HepG2 (cell line): ENCODE results near the gene TIMM23. TPM values are rescaled to one million over a fixed set of nuclear protein-coding genes. Genes with fewer than 3 reads are reported as not detected.

Experiments used
- CREB1 ChIP-seq, 2 experiments: fragments of 450-650 bp in 1 of 2; IDR thresholded peaks; 2 replicates each; pipeline ENCODE4 v1.6.1; 2016 to 2017; ENCODE audit warnings: control low read depth in 1 of 2, mild to moderate bottlenecking in 1 of 2, missing compliant biosample characterization in 1 of 2, missing genetic modification characterization in 1 of 2
- HNRNPL ChIP-seq: fragments of 200-400 bp; formaldehyde crosslinking; IDR thresholded peaks from 2 replicates; pipeline ENCODE4 v1.6.1; 2017; ENCODE audit warnings: mild to moderate bottlenecking, low read depth, low read length
- HNRNPLL ChIP-seq: fragments of 200-400 bp; formaldehyde crosslinking; IDR thresholded peaks from 2 replicates; pipeline ENCODE4 v1.6.1; 2017; ENCODE audit warnings: mild to moderate bottlenecking, low read depth, low read length; ENCODE audit not compliant: poor library complexity, severe bottlenecking
- HOXA9 ChIP-seq: sonication (generic); formaldehyde crosslinking; IDR thresholded peaks from 2 replicates; pipeline ENCODE4 v1.8.1; 2022; ENCODE audit warnings: missing genetic modification reagents, mild to moderate bottlenecking, moderate library complexity, borderline replicate concordance
- IKZF4 ChIP-seq: sonication (generic); formaldehyde crosslinking; IDR thresholded peaks from 2 replicates; pipeline ENCODE4 v1.5.1; 2020; ENCODE audit warnings: borderline replicate concordance, mild to moderate bottlenecking, low read depth, missing genetic modification reagents; ENCODE audit errors: not compliant biosample characterization
- MED13 ChIP-seq: sonication (generic); formaldehyde crosslinking; IDR thresholded peaks from 2 replicates; pipeline ENCODE4 v1.5.0; 2020; ENCODE audit warnings: missing genetic modification reagents
- MYNN ChIP-seq: sonication (generic); formaldehyde crosslinking; IDR thresholded peaks from 2 replicates; pipeline ENCODE4 v1.4.0; 2020; ENCODE audit warnings: mild to moderate bottlenecking, low read depth, missing genetic modification reagents
- RELA ChIP-seq: sonication (generic); formaldehyde crosslinking; IDR thresholded peaks from 2 replicates; pipeline ENCODE4 v1.4.0; 2020; ENCODE audit warnings: missing genetic modification reagents
- YEATS4 ChIP-seq: sonication (generic); formaldehyde crosslinking; IDR thresholded peaks from 2 replicates; pipeline ENCODE4 v1.4.0; 2020; ENCODE audit warnings: missing genetic modification reagents, borderline replicate concordance
- ZBTB40 ChIP-seq, 2 experiments: fragments of 450-650 bp in 1 of 2; sonication (generic) in 1 of 2; formaldehyde crosslinking in 1 of 2; IDR thresholded peaks; 2 replicates each; pipeline versions ENCODE4 v1.6.1 to v1.8.0; 2016 to 2022; ENCODE audit warnings: antibody characterized with exemption in 1 of 2, mild to moderate bottlenecking in 1 of 2, missing genetic modification reagents in 1 of 2
- ZC3H4 ChIP-seq: sonication (generic); formaldehyde crosslinking; IDR thresholded peaks from 2 replicates; pipeline ENCODE4 v1.4.0; 2020; ENCODE audit warnings: missing genetic modification reagents, borderline replicate concordance
- ZNF441 ChIP-seq: sonication (generic); formaldehyde crosslinking; IDR thresholded peaks from 2 replicates; pipeline ENCODE4 v1.7.0; 2021; ENCODE audit warnings: missing genetic modification reagents, borderline replicate concordance
- ZNF550 ChIP-seq: sonication (generic); formaldehyde crosslinking; IDR thresholded peaks from 2 replicates; pipeline ENCODE4 v1.4.0; 2020; ENCODE audit warnings: mild to moderate bottlenecking, missing genetic modification reagents, borderline replicate concordance
- ZNF768 ChIP-seq: sonication (generic); formaldehyde crosslinking; IDR thresholded peaks from 2 replicates; pipeline ENCODE4 v1.4.0; 2020; ENCODE audit warnings: missing genetic modification reagents
- ZNF773 ChIP-seq: sonication (generic); formaldehyde crosslinking; IDR thresholded peaks from 2 replicates; pipeline ENCODE4 v1.4.0; 2020; ENCODE audit warnings: missing genetic modification reagents, borderline replicate concordance
- polyA plus RNA-seq, 8 experiments: library from polyadenylated mRNA; depleted of rRNA in 3 of 8; stranded (reverse) in 7 of 8; unstranded in 1 of 8; fragments of >200 nt; fragmentation: Illumina TruSeq in 4 of 8; extraction: Trizol in 4 of 8; gene quantifications; 2 replicates each; pipeline versions ENCODE4 v1.2.1 to v1.2.3, GENCODE V29; 2011 to 2016; ENCODE audit warnings: low read depth in 4 of 8, missing spikeins in 1 of 8, mixed read lengths in 1 of 8; ENCODE audit not compliant: insufficient read depth in 1 of 8
- total RNA-seq, 5 experiments: library from RNA; depleted of rRNA; stranded (reverse); fragments of >200 nt; fragmentation: Illumina TruSeq; extraction: Trizol; gene quantifications; 2 replicates each; pipeline ENCODE4 v1.2.3, GENCODE V29; 2016; ENCODE audit warnings: low read depth in 1 of 5
- TF ChIP-seq, protein P1 (sequence below): IDR thresholded peaks from 2 replicates; pipeline ENCODE4 v1.6.1; 2018; ENCODE audit warnings: missing genetic modification reagents, mild to moderate bottlenecking, missing compliant biosample characterization
- TF ChIP-seq, protein P2 (sequence below): sonication (generic); formaldehyde crosslinking; IDR thresholded peaks from 2 replicates; pipeline ENCODE4 v1.5.0; 2020; ENCODE audit warnings: missing genetic modification reagents

TIMM23 gene
- total and polyA plus RNA-seq, 2 of the 13 experiments (the other 11 are each of a cell fraction or from before 2014, with no cell fraction given), result 80.2 to 98.6 TPM

DNA sequence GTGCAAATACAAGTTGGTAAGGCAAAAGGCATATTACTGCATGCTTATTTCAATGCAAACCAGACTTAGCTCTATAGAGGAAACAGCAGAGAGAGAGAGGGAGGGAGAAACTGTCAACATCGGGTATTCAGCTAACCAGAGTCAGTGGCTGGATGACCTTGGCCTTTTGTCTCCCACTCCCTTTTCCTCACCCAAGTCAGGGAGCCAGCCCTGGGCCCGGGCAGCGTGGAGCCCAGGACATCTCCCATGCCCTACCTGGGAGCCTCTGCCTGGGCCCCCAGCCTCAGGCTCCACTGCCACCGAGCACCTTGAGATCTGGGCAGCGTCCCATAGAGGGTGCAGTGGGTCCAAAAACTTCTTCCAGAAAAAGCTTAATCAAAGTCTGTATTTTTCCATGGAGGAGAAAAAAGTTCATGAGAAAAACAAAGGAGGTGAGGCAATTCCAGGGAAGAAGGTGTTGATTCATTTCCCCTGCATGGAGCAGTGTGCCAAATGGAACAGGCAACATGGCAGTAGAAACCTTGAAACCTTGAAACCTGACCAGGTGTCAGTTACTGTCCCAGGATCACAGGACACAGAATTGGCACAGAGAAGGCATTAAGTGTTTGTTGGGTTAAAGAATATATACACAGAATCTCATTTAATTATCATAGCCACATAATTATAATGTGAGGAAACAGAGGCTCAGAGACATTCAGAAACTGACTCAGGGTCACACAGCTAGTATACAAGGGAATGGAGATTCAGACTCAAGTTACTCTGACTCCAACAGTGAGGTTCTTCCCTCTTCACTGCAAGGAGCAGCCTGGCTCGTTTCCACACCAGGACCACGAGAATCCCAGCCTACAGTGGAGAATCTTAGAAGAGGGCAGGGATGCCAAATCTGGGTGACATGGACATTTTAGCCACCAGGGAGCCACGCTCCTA, 63.9 kb downstream of the TIMM23 start (continued):
- TF ChIP-seq ZBTB40 (IDR thresholded peaks at IDR 0.05), result no peak
- TF ChIP-seq ZBTB40 (CRISPR knock-in tag; IDR thresholded peaks at IDR 0.05), result peak; percentile 72; the same call in 1 of the 2 replicates
- TF ChIP-seq MYNN (CRISPR knock-in tag), result no peak
- TF ChIP-seq HNRNPL, result peak; percentile 88
- no peak for TF ChIP-seq ZNF773
- peak; percentile 56; the same call in 1 of the 2 replicates for TF ChIP-seq ZNF441
- TF ChIP-seq CREB1 (IDR thresholded peaks at IDR 0.05), result no peak
- TF ChIP-seq CREB1 (CRISPR knock-in tag; IDR thresholded peaks at IDR 0.05), result peak; percentile 48
- no peak for TF ChIP-seq HNRNPLL
- TF ChIP-seq, protein P1, sequence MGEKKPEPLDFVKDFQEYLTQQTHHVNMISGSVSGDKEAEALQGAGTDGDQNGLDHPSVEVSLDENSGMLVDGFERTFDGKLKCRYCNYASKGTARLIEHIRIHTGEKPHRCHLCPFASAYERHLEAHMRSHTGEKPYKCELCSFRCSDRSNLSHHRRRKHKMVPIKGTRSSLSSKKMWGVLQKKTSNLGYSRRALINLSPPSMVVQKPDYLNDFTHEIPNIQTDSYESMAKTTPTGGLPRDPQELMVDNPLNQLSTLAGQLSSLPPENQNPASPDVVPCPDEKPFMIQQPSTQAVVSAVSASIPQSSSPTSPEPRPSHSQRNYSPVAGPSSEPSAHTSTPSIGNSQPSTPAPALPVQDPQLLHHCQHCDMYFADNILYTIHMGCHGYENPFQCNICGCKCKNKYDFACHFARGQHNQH, result 0 out of 2 replicates have a peak, but pooled peaks have one; percentile 51
- TF ChIP-seq YEATS4, result peak; percentile 60; the same call in 1 of the 2 replicates
- no peak for TF ChIP-seq RELA
- TF ChIP-seq ZNF768 (CRISPR knock-in tag), result peak; percentile 78
- TF ChIP-seq MED13 (CRISPR knock-in tag), result no peak
- TF ChIP-seq, protein P2, sequence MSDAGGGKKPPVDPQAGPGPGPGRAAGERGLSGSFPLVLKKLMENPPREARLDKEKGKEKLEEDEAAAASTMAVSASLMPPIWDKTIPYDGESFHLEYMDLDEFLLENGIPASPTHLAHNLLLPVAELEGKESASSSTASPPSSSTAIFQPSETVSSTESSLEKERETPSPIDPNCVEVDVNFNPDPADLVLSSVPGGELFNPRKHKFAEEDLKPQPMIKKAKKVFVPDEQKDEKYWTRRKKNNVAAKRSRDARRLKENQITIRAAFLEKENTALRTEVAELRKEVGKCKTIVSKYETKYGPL (CRISPR knock-in tag), result no peak
- no peak for TF ChIP-seq HOXA9
- TF ChIP-seq ZNF550 (CRISPR knock-in tag), result no peak
- TF ChIP-seq IKZF4 (CRISPR knock-in tag), result peak; percentile 60
- no peak for TF ChIP-seq ZC3H4
